Ovary (tissue), 3 donors: Measurements from ENCODE around the gene PTPRN2.

Source experiments
- EP300 ChIP-seq: sonication (generic); formaldehyde crosslinking; IDR thresholded peaks from one replicate; pipeline ENCODE4 v1.6.1; 2017; ENCODE audit warnings: antibody characterized with exemption
- POLR2A ChIP-seq: fragments of 450-650 bp; IDR thresholded peaks from one replicate; pipeline ENCODE4 v1.6.1; 2017; ENCODE audit warnings: antibody characterized with exemption, mild to moderate bottlenecking, moderate library complexity
- TF ChIP-seq, protein P1 (sequence below), 3 donors: fragments of 450-650 bp in 2 of 3; fragments of 200-600 bp in 1 of 3; IDR thresholded peaks; one replicate each; pipeline versions ENCODE4 v1.5.1 to v1.8.0; 2016 to 2022; ENCODE audit warnings: antibody characterized with exemption in 3 of 3, mild to moderate bottlenecking in 1 of 3
- donor health status: DM: no; HTN: no; CAD: no.

DNA sequence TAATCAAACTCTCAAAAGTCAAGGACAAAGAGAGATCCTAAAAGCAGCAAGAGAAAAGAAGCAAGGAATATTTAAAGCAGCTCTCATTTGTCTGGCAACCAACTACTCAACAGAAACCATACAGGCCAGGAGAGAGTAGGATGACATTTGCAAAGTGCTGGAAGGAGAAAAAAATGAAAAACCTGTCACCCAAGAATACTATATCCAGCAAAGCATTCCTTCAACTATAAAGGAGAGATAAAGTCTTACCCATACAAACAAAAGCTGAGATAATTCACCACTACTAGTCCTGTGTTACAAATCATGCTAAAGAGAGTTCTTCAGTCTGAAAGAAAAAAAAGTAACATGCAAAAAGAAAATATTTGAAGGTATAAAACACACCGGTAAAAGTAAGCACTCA lies 357.7 kb downstream of the PTPRN2 start:
- TF ChIP-seq EP300 (no peak), POLR2A (no peak)
- TF ChIP-seq, protein P1, sequence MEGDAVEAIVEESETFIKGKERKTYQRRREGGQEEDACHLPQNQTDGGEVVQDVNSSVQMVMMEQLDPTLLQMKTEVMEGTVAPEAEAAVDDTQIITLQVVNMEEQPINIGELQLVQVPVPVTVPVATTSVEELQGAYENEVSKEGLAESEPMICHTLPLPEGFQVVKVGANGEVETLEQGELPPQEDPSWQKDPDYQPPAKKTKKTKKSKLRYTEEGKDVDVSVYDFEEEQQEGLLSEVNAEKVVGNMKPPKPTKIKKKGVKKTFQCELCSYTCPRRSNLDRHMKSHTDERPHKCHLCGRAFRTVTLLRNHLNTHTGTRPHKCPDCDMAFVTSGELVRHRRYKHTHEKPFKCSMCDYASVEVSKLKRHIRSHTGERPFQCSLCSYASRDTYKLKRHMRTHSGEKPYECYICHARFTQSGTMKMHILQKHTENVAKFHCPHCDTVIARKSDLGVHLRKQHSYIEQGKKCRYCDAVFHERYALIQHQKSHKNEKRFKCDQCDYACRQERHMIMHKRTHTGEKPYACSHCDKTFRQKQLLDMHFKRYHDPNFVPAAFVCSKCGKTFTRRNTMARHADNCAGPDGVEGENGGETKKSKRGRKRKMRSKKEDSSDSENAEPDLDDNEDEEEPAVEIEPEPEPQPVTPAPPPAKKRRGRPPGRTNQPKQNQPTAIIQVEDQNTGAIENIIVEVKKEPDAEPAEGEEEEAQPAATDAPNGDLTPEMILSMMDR (IDR thresholded peaks at IDR 0.05): no peak
